Hepatocyte (in vitro differentiated cells): ENCODE measurements around the gene PRDM5.

Experiments used
- CTCF ChIP-seq: fragments of 200-600 bp; sonication (generic); IDR thresholded peaks from 2 replicates; pipeline ENCODE4 v1.5.1; 2016; ENCODE audit warnings: antibody characterized with exemption, mild to moderate bottlenecking; ENCODE audit not compliant: poor library complexity
- EZH2 ChIP-seq: fragments of 200-600 bp; sonication (generic); IDR thresholded peaks from 2 replicates; pipeline ENCODE4 v1.6.1; 2016; ENCODE audit warnings: antibody characterized with exemption, mild to moderate bottlenecking, borderline replicate concordance
- EZH2phosphoT487 ChIP-seq: fragments of 200-600 bp; sonication (generic); IDR thresholded peaks from one replicate; pipeline ENCODE4 v1.6.1; 2018; ENCODE audit warnings: antibody characterized with exemption, mild to moderate bottlenecking, low read depth, moderate library complexity; ENCODE audit not compliant: unreplicated experiment, severe bottlenecking

DNA sequence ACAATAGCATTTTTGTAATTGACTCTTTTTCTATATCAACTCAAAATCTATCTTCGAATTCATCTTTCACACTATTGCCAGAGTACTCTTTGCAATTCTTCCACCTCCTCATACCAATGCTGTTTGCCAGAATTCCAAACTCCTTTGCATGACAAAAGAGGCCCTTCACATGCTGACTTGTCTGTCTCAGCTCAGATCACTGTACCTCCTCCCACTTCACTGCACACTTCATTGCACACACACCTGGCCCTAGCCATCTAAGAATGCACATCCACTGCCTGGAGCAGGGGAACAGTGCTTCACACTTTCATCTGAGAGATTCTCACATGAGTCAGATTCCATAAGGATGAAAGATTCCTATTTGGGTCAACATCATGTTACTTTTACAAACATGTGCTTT lies 56.5 kb downstream of the PRDM5 start:
- TF ChIP-seq CTCF (no peak), EZH2 (no peak), EZH2phosphoT487 (no peak)
